SK-N-SH (cell line): ENCODE data around the gene SLC44A2. TPM values are rescaled to one million over a fixed set of nuclear protein-coding genes. Genes with fewer than 3 reads are reported as not detected.
A peak's percentile ranks its signal among the peaks of the same experiment; 100 is the strongest.

Source experiments
- CTCF ChIA-PET: fragments of 300-600, 350-600 bp; formaldehyde crosslinking; extraction: SDS; loops from one replicate; lab custom pipeline; 2021; lab: Yijun Ruan, JAX
- POLR2A ChIA-PET: fragments of 350-600 bp; sonication (Branson Sonifier 250); formaldehyde crosslinking; extraction: SDS; loops from one replicate; lab custom pipeline; 2020; ENCODE audit warnings: antibody characterized with exemption, inconsistent platforms; lab: Yijun Ruan, JAX
- DNase-seq: peaks from one replicate; pipeline ENCODE4 v3.0.0; 2012
- H2AFZ ChIP-seq: fragments of 200-600 bp; sonication (generic); 2 replicates; pipeline ENCODE4 v1.8.1; 2016; ENCODE audit warnings: antibody characterized with exemption, mild to moderate bottlenecking, low read depth
- H3F3A ChIP-seq: fragments of 200-600 bp; sonication (generic); replicated peaks from 2 replicates; pipeline ENCODE3; 2016; ENCODE audit warnings: antibody characterized with exemption, mild to moderate bottlenecking; ENCODE audit not compliant: insufficient read depth
- H3K27ac ChIP-seq, 2 experiments: fragments of 200-500 bp in 1 of 2; fragments of 200-600 bp in 1 of 2; sonication (Bioruptor generic) in 1 of 2; sonication (generic), shearing (Covaris generic) in 1 of 2; 2 replicates each; pipeline versions ENCODE4 v1.5.1 to v1.6.1; 2014 to 2016; ENCODE audit warnings: low read depth in 2 of 2, inconsistent platforms in 1 of 2, low read length in 1 of 2, mild to moderate bottlenecking in 1 of 2, mixed read lengths in 1 of 2
- H3K27me3 ChIP-seq: fragments of 200-600 bp; sonication (generic), shearing (Covaris generic); 2 replicates; pipeline ENCODE4 v1.6.1; 2016; ENCODE audit warnings: mixed run types; ENCODE audit not compliant: insufficient read depth
- H3K36me3 ChIP-seq, 2 experiments: fragments of 200-500 bp in 1 of 2; fragments of 200-600 bp in 1 of 2; sonication (Bioruptor generic) in 1 of 2; sonication (generic) in 1 of 2; replicated peaks in 1 of 2; 2 replicates each; pipeline versions ENCODE3 to v1.5.1; 2014 to 2016; ENCODE audit warnings: low read length in 1 of 2, mild to moderate bottlenecking in 1 of 2; ENCODE audit not compliant: insufficient read depth in 2 of 2, control insufficient read depth in 1 of 2
- H3K4me1 ChIP-seq, 2 experiments: fragments of 200-500 bp in 1 of 2; fragments of 200-600 bp in 1 of 2; sonication (Bioruptor generic) in 1 of 2; sonication (generic), shearing (Covaris generic) in 1 of 2; 2 replicates each; pipeline versions ENCODE4 v1.5.1 to v1.6.1; 2014 to 2016; ENCODE audit warnings: low read depth in 1 of 2, low read length in 1 of 2, mixed run types in 1 of 2; ENCODE audit not compliant: insufficient read depth in 2 of 2, control insufficient read depth in 1 of 2
- H3K4me2 ChIP-seq: fragments of 200-600 bp; sonication (generic), shearing (Covaris generic); 2 replicates; pipeline ENCODE4 v1.6.1; 2017; ENCODE audit warnings: mixed run types
- H3K4me3 ChIP-seq, 2 experiments: fragments of 200-500 bp in 1 of 2; fragments of 200-600 bp in 1 of 2; sonication (Bioruptor generic) in 1 of 2; sonication (generic), shearing (Covaris generic) in 1 of 2; 2 replicates each; pipeline versions ENCODE4 v1.5.1 to v1.8.1; 2014 to 2016; ENCODE audit warnings: low read depth in 2 of 2, inconsistent platforms in 1 of 2, low read length in 1 of 2, mild to moderate bottlenecking in 1 of 2, mixed read lengths in 1 of 2, moderate library complexity in 1 of 2
- H3K79me2 ChIP-seq: fragments of 200-600 bp; sonication (generic); 2 replicates; pipeline ENCODE4 v1.8.1; 2017; ENCODE audit warnings: mild to moderate bottlenecking; ENCODE audit not compliant: insufficient read depth
- H3K9ac ChIP-seq: fragments of 200-600 bp; sonication (generic); 2 replicates; pipeline ENCODE4 v1.6.1; 2017; ENCODE audit warnings: mixed run types
- H3K9me2 ChIP-seq: fragments of 200-600 bp; sonication (generic); 2 replicates; pipeline ENCODE4 v1.6.1; 2017; ENCODE audit warnings: mixed run types
- H3K9me3 ChIP-seq: fragments of 200-600 bp; sonication (generic); 2 replicates; pipeline ENCODE4 v1.6.1; 2017; ENCODE audit warnings: mixed run types, mild to moderate bottlenecking, moderate library complexity
- H4K20me1 ChIP-seq: fragments of 200-600 bp; sonication (generic); 2 replicates; pipeline ENCODE4 v1.6.1; 2017; ENCODE audit warnings: mild to moderate bottlenecking, mixed run types; ENCODE audit not compliant: insufficient read depth
- EP300 ChIP-seq, 2 experiments: IDR thresholded peaks; 2 replicates each; pipeline versions ENCODE4 v1.4.0 to v1.6.1; 2012; ENCODE audit warnings: borderline replicate concordance in 1 of 2, low read depth in 1 of 2, low read length in 1 of 2
- EZH2phosphoT487 ChIP-seq: fragments of 200-600 bp; sonication (generic); IDR thresholded peaks from 2 replicates; pipeline ENCODE4 v1.6.1; 2017; ENCODE audit warnings: low read depth, mixed run types, mild to moderate bottlenecking, antibody characterized with exemption, moderate library complexity, borderline replicate concordance
- JUND ChIP-seq: IDR thresholded peaks from 2 replicates; pipeline ENCODE4 v1.4.0; 2012
- MEF2A ChIP-seq: IDR thresholded peaks from 2 replicates; pipeline ENCODE4 v1.4.0; 2012; ENCODE audit warnings: low read depth, borderline replicate concordance
- NFIC ChIP-seq: IDR thresholded peaks from 2 replicates; pipeline ENCODE4 v1.4.0; 2012; ENCODE audit warnings: borderline replicate concordance
- RAD21 ChIP-seq: IDR thresholded peaks from 2 replicates; pipeline ENCODE4 v1.6.1; 2012; ENCODE audit warnings: mild to moderate bottlenecking, low read length
- TAF1 ChIP-seq: IDR thresholded peaks from 2 replicates; pipeline ENCODE4 v1.6.1; 2012; ENCODE audit warnings: low read depth, mild to moderate bottlenecking, low read length, moderate library complexity, borderline replicate concordance
- YY1 ChIP-seq: IDR thresholded peaks from 2 replicates; pipeline ENCODE4 v1.4.0; 2012; ENCODE audit warnings: low read depth, mild to moderate bottlenecking
- WGBS: methylation state at CpG from one replicate; pipeline ENCODE4 v1.1.6; 2017; ENCODE audit warnings: low lambda C conversion rate; 5-methylcytosine and 5-hydroxymethylcytosine counted together
- polyA plus RNA-seq, 3 experiments: library from polyadenylated mRNA; depleted of rRNA; stranded (reverse); fragments of >200 nt; gene quantifications; 2 replicates each; pipeline ENCODE4 v1.2.3, GENCODE V29; 2012
- TF ChIP-seq, protein P1 (sequence below): IDR thresholded peaks from 2 replicates; pipeline ENCODE4 v1.6.1; 2012; ENCODE audit warnings: mild to moderate bottlenecking, low read depth, low read length, moderate library complexity
- TF ChIP-seq, protein P2 (sequence below): IDR thresholded peaks from 2 replicates; pipeline ENCODE4; 2012
- TF ChIP-seq, protein P3 (sequence below): fragments of 150-350 bp; IDR thresholded peaks from 2 replicates; pipeline ENCODE4 v1.6.1; 2016; ENCODE audit warnings: mild to moderate bottlenecking, low read depth, low read length
- TF ChIP-seq, protein P4 (sequence below): IDR thresholded peaks from 2 replicates; pipeline ENCODE4 v1.4.0; 2012; ENCODE audit warnings: low read depth, borderline replicate concordance

Gene SLC44A2
- polyA plus RNA-seq, 1 of the 3 experiments (the other 2 are of a cell fraction), result 61.4 TPM

DNA sequence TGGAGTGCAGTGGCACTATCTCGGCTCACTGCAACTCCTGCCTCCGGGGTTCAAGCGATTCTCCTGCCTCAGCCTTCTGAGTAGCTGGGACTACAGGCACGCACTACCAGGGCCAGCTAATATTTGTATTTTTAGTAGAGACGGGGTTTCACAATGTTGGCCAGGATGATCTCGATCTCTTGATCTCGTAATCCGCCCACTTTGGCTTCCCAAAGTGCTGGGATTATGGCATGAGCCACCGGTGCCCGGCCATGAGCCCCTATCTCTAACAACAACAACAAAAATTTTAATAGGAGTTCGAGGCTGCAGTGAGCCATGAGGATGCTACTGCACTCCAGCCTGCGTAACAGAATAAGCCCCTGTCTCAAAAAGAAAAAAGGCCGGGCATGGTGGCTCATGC lies 43.3 kb upstream of the SLC44A2 start (continued):
- TF ChIP-seq NFIC, result no peak
- TF ChIP-seq, protein P1, sequence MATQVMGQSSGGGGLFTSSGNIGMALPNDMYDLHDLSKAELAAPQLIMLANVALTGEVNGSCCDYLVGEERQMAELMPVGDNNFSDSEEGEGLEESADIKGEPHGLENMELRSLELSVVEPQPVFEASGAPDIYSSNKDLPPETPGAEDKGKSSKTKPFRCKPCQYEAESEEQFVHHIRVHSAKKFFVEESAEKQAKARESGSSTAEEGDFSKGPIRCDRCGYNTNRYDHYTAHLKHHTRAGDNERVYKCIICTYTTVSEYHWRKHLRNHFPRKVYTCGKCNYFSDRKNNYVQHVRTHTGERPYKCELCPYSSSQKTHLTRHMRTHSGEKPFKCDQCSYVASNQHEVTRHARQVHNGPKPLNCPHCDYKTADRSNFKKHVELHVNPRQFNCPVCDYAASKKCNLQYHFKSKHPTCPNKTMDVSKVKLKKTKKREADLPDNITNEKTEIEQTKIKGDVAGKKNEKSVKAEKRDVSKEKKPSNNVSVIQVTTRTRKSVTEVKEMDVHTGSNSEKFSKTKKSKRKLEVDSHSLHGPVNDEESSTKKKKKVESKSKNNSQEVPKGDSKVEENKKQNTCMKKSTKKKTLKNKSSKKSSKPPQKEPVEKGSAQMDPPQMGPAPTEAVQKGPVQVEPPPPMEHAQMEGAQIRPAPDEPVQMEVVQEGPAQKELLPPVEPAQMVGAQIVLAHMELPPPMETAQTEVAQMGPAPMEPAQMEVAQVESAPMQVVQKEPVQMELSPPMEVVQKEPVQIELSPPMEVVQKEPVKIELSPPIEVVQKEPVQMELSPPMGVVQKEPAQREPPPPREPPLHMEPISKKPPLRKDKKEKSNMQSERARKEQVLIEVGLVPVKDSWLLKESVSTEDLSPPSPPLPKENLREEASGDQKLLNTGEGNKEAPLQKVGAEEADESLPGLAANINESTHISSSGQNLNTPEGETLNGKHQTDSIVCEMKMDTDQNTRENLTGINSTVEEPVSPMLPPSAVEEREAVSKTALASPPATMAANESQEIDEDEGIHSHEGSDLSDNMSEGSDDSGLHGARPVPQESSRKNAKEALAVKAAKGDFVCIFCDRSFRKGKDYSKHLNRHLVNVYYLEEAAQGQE, result no peak

DNA sequence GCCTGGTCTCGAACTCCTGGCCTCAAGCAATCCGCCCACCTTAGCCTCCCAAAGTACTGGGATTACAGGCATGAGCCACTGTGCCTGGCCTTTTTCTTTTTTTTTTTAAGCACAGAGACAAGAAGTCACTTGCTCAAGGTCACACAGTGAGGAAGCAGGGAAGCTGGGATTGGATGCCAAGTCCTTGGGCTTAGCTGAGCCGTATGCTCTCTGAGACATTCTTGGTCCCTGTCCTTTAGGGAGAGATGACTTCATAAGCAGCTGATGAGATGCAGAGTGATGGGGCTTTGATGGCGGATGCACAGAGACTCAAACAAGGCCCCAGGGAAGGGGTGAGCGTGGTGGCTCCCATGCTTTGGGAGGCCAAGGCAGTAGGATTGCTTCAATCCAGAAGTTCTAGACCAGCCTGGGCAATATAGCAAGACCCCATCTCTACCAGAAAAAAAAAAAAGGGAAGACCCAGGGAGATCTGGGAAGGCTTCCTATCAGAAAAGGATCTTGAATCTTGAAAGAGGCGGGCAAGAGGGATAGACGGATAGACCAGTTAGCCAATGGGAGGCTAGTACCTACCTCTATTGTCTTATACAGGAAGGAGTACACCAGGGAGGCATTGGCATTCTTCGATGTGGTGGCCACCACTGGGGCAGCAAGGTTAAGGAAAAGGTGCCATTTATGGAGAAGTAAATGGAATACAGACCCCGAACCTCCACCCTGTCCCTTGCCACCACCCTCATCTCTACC lies 42.1 kb upstream of the SLC44A2 start:
- H3F3A ChIP-seq, result no peaks in the 10 kb centered on the region
- TF ChIP-seq, protein P2, sequence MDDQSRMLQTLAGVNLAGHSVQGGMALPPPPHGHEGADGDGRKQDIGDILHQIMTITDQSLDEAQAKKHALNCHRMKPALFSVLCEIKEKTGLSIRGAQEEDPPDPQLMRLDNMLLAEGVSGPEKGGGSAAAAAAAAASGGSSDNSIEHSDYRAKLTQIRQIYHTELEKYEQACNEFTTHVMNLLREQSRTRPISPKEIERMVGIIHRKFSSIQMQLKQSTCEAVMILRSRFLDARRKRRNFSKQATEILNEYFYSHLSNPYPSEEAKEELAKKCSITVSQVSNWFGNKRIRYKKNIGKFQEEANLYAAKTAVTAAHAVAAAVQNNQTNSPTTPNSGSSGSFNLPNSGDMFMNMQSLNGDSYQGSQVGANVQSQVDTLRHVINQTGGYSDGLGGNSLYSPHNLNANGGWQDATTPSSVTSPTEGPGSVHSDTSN, result peak; percentile 50
- TF ChIP-seq TAF1 (no peak), MEF2A (no peak), RAD21 (no peak)
- POLR2A ChIA-PET, result no interaction called here

DNA sequence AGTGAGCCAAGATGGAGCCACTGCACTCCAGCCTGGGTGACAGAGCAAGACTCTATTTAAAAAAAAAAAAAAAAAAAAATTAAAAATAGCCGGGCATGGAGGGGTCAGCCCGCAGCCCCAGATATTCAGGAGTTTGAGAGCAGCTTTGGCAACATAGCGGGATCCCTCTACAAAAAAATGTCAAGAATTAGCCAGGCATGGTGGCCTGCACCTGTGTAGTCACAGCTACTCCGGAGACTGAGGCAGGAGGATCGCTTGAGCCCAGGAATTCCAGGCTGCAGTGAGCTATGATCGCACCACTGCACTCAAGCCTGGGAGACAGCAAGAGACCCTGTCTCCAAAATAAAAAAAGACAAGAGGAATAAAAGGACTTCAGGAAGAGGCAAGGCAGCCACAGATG lies 39.0 kb upstream of the SLC44A2 start:
- Histone ChIP-seq H3K4me1 (no peaks in the 10 kb centered on the region; a peak in 1 of 4 replicates), H3K9ac (no peak overlapping the region), H3K4me2 (no peak overlapping the region), H3F3A (no peaks in the 10 kb centered on the region), H2AFZ (no peak overlapping the region), H3K27me3 (peaks cover 23% of the 10 kb centered on the region; the same call in 1 of the 2 replicates), H3K9me2 (no peaks in the 10 kb centered on the region), H3K4me3 (no peak overlapping the region), H3K36me3 (no peaks in the 10 kb centered on the region), H3K79me2 (no peaks in the 10 kb centered on the region), H4K20me1 (no peaks in the 10 kb centered on the region), H3K9me3 (no peaks in the 10 kb centered on the region), H3K27ac (no peak overlapping the region)
- ChIA-PET CTCF (interaction anchor here (8.2 to 9.1 kb wide), 2 partner anchors 60 to 112 kb away, joined by 163 to 330 read pairs; partner anchors contain the start of gene QTRT1), POLR2A (interaction anchor here (0.6 kb wide), 1 partner anchor 57 kb away, joined by 3 read pairs; no protein-coding TSS in a partner anchor)
- DNase-seq, result no peak
- 40% methylated on average over 6 of the region's 6 CpGs for WGBS
- TF ChIP-seq EP300 (IDR thresholded peaks at IDR 0.05; ENCODE audit: borderline replicate concordance in 1 of 2, low read depth in 1 of 2, low read length in 1 of 2) (no peak), EZH2phosphoT487 (no peak), JUND (no peak), YY1 (no peak)
- TF ChIP-seq, protein P1, result no peak
- TF ChIP-seq, protein P3, sequence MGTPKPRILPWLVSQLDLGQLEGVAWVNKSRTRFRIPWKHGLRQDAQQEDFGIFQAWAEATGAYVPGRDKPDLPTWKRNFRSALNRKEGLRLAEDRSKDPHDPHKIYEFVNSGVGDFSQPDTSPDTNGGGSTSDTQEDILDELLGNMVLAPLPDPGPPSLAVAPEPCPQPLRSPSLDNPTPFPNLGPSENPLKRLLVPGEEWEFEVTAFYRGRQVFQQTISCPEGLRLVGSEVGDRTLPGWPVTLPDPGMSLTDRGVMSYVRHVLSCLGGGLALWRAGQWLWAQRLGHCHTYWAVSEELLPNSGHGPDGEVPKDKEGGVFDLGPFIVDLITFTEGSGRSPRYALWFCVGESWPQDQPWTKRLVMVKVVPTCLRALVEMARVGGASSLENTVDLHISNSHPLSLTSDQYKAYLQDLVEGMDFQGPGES, result no peak
- TF ChIP-seq, protein P4, sequence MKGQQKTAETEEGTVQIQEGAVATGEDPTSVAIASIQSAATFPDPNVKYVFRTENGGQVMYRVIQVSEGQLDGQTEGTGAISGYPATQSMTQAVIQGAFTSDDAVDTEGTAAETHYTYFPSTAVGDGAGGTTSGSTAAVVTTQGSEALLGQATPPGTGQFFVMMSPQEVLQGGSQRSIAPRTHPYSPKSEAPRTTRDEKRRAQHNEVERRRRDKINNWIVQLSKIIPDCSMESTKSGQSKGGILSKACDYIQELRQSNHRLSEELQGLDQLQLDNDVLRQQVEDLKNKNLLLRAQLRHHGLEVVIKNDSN, result no peak

More for the DNA sequence above, 42.1 kb upstream of the SLC44A2 start:
- Histone ChIP-seq H3K27me3 (peaks cover 16% of the 10 kb centered on the region; the same call in 1 of the 2 replicates), H3K36me3 (no peaks in the 10 kb centered on the region), H3K4me3 (no peak overlapping the region), H3K9me2 (no peaks in the 10 kb centered on the region), H3K27ac (no peak overlapping the region), H3K4me1 (peaks cover 0 to 3% of the 10 kb centered on the region in 2 experiments; a peak in 1 of 4 replicates), H3K79me2 (no peaks in the 10 kb centered on the region), H3K9me3 (no peaks in the 10 kb centered on the region), H2AFZ (no peak overlapping the region), H3K9ac (no peak overlapping the region), H4K20me1 (no peaks in the 10 kb centered on the region), H3K4me2 (no peak overlapping the region)
- CTCF ChIA-PET, result interaction anchor here (0.7 to 9.1 kb wide), 7 partner anchors 16 to 281 kb away, joined by 3 to 330 read pairs (median 4); partner anchors contain the start of gene QTRT1
- WGBS, result 79% methylated on average over 9 of the region's 9 CpGs
- no peak for DNase-seq
